GM15510 (cell line): ENCODE results near the gene ITGA7.

Source experiments
- POLR2A ChIP-seq: IDR thresholded peaks from 3 replicates; pipeline ENCODE4 v1.6.1; 2011; ENCODE audit warnings: borderline replicate concordance; ENCODE audit not compliant: insufficient read length; ENCODE audit errors: extremely low read depth

ITGA7 gene

DNA sequence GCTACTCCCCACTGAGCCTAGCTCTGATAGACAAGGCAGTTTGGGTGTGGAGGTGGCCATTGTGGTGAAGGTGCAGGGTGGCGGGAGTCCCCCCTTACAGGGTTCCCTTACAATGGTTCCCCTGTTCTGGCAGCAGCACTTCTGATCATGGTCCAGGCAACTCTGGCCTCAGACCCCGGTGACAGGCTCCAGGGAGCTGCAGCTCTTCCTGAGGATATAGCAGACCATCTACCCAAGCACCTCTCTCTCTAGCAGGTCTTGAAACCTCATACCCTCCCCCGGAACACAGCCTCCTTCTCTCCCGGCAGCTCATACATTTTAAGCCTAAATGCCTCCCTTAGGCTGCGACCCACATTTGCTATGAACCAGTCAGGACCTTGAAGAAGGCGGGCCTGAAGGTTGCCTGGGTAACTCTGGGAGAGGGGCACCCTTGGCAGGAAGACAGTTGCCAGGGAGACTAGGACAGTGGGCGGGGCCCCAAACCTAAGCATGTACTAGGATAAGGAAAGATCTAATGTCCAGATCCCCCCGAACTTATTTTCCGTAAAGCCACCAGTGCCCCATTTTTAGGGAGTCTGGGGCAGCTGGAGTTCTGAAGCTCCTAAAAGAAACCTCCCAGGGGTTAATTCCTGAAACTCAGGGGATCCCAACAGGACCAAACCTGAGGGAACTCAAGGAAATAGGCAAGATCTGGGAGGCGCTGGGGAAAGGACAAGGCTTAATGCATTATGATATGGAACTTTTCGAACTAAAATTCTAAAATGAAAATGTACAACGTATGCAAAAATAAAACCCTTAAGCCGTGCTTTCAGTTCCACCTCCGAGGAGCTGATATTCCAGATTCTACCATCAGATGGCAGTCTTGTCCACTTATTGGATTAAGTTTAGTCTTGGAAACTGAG lies 30.7 kb upstream of the ITGA7 start:
- TF ChIP-seq POLR2A, result no peak

DNA sequence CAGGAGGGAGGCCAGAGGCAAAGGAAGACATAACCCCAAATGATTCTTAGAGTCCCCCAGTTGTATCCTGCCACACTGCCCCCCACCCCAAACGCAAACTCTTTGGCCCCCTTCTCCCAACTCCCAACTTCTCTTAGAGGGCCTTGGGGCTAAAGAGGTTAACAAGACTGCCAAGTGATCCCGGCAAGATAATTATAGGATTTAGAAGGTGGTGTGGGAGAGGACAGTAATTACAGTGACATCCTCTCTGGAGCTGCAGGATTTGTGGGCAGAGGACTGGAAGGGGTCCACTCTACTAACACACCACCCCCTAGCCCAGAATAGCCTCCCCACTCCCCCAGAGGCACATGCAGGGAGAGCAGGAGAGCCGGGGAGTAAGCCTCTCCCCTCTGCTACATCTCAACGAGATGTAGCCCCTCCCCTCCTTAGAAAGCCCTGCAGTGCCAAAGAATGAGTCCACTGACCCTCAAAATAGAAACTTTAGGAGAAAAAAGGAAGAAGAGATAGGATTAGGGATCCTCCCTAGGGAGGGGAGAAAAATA lies 29.9 kb upstream of the ITGA7 start:
- TF ChIP-seq POLR2A, result no peak

- TF ChIP-seq POLR2A, result no peak
Measured at GRCh38 chr12:55736780-55737580, 29.3 kb upstream of the ITGA7 start.

GRCh38 chr12:55736076-55736475 lies 28.4 kb upstream of the ITGA7 start:
- TF ChIP-seq POLR2A, result no peak

- TF ChIP-seq POLR2A, result no peak
Measured at GRCh38 chr12:55734595-55734994, 26.9 kb upstream of the ITGA7 start.

DNA sequence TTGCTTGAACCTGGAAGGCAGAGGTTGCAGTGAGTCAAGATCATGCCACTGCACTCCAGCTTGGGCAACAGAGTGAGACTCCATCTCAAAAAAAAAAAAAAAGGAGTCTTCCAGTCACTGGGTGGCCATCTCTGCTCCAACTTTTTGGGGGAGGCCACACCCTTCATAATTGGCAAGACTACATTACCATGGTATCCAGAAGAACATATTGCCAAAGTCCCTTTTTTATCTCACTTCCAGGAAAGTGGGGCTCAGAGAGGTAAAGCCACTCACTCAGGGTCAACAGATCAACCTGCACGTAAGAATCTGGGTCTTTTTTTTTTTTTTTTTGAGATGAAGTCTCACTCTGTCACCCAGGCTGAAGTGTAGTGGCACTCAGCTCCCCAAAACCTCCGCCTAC lies 26.2 kb upstream of the ITGA7 start:
- no peak for TF ChIP-seq POLR2A

GRCh38 chr12:55733021-55733555 lies 25.4 kb upstream of the ITGA7 start:
- TF ChIP-seq POLR2A, result no peak

GRCh38 chr12:55732288-55732687 lies 24.6 kb upstream of the ITGA7 start:
- no peak for TF ChIP-seq POLR2A

- no peak for TF ChIP-seq POLR2A
Measured at GRCh38 chr12:55729819-55730818, 22.4 kb upstream of the ITGA7 start.

DNA sequence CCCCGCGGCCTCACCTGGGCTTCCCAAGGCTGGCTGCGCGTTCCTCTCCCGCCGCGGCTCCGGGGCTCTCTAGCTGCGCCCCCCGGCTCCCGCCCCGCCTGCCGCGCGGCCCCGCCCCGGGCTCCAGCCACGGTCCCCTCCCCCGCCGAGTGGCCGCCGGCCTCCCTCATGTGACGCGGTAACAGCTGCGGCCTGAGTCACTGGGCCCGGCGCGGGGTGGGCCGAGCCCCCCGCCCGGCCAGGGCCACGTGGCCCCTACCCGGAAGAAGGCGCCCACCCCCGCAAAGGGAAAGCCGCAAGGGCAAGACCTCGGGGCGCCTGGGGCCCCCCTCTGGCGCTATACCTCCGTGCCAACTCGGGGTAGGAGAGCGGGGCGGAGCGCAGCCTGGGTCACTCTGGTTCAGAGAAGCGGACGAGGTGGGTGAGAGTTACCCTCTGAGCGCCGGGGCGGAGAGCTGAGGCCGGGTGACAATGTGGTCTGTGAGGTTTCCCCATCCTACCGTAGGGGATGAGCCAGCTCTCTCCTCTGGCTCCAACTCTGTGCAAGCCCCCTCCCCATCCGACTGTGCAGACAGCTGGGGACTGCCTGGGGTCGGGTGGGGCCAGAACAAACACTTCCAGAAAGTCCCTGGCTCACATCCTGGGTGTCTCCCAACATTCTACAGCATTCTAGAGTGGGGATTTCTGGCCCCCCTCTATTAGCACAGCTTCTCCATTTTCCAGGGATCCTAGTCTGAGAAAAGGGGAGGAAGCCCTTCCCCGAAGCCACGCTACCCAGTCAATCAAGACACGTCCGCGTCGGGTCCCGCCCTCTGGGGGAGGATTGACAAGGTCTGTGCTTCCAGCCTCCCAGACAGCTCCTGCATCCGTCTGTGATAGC lies 21.5 kb upstream of the ITGA7 start, which contains the start of gene CD63:
Gene CD63, minus strand, starts transcription at position 71 of the 880 bp plus-strand sequence. CDS start 668 bp downstream, outside the sequence.
- TF ChIP-seq POLR2A, result peak; percentile 53

DNA sequence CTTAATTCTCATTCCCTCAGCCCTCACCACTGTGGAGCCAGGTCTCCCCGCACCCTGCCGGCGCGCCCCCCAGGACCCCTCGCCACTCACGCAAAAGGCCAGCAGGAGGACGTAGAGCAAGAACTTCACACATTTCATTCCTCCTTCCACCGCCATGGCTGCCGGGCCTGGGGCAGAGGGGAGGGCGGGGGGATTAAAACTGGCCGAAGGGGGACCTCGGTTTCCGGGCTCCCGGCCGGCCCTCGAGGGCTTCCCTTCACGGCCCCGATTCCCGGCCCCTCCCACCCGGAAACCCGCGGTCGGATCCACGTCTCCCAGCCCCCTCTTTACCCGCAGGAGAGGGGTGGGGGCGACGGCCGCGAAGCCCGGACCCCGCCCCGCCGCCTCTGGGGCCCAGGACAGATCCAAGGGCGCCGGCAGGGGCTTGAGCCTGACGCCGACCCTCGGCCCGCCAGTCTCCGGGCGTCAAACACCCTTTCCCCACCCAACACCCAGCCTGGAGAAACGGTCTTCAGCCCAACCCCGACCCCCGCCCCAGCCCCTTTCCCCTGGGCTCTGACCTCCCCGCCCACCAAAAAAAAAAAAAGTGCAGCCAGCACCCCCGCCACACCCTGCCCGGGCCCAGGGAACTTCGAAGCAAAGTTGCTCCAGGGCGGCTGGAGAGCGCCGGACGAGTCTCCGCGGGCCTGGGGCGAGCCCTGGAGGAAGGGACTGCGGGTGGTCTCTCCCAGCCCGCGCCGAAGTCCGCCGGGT lies 20.7 kb upstream of the ITGA7 start:
- no peak for TF ChIP-seq POLR2A

DNA sequence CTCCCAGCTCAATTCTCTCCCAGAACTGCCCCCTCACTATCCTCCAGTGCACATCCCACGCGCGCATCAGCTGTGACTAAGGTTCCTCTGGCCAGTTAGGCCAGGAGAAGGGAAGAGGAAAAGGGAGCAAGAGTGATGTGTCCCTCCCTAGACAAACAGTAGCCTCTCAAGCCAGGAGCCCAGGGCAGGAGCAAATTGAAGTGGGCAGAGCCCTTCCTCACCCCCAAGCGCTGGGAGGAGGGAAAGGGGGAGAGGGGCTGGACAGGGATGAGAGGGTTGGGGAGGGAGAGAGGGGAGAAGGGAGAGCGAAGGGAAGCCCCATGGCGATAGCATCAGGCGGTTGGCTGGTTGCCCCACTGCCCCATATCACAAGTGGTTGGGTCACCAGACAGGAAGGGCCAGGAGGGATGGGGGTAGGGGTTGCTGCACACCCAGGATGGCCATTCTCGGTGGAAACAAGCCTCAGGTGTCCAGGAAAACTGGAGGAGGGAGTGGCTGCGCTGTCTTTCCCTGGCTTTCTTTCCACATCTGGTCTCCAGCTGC lies 20.0 kb upstream of the ITGA7 start:
- TF ChIP-seq POLR2A, result no peak
